Smooth muscle cell (in vitro differentiated cells): Measurements from ENCODE around the gene PSMD13. TPM values are rescaled to one million over a fixed set of nuclear protein-coding genes. Genes with fewer than 3 reads are reported as not detected.

ENCODE experiments used
- DNase-seq: peaks from one replicate; lab custom pipeline; 2025; ENCODE audit not compliant: unreplicated experiment; lab: John Stamatoyannopoulos, UW
- H2AFZ ChIP-seq: fragments of 200-600 bp; sonication (generic); 2 replicates; pipeline ENCODE4 v1.6.0; 2016; ENCODE audit warnings: antibody characterized with exemption, low read depth, mild to moderate bottlenecking
- H3F3A ChIP-seq: fragments of 200-600 bp; sonication (generic); 2 replicates; pipeline ENCODE4 v1.6.0; 2017; ENCODE audit warnings: antibody characterized with exemption, low read depth
- H3K27ac ChIP-seq: fragments of 200-600 bp; sonication (generic); 2 replicates; pipeline ENCODE4 v1.5.1; 2016; ENCODE audit warnings: low read depth, mild to moderate bottlenecking
- H3K27me3 ChIP-seq: fragments of 200-600 bp; sonication (generic); 2 replicates; pipeline ENCODE4 v1.6.1; 2016; ENCODE audit warnings: low read depth, mild to moderate bottlenecking
- H3K36me3 ChIP-seq: fragments of 200-600 bp; sonication (generic); 2 replicates; pipeline ENCODE4 v1.5.1; 2016; ENCODE audit warnings: low read depth
- H3K4me1 ChIP-seq: fragments of 200-600 bp; sonication (generic); 2 replicates; pipeline ENCODE4 v1.5.1; 2016; ENCODE audit warnings: low read depth
- H3K4me2 ChIP-seq: fragments of 200-600 bp; sonication (generic); 2 replicates; pipeline ENCODE4 v1.6.0; 2016; ENCODE audit warnings: mild to moderate bottlenecking
- H3K4me3 ChIP-seq: fragments of 200-600 bp; sonication (generic); 2 replicates; pipeline ENCODE4 v1.5.1; 2016; ENCODE audit warnings: mild to moderate bottlenecking
- H3K79me2 ChIP-seq: fragments of 200-600 bp; sonication (generic); 2 replicates; pipeline ENCODE4 v1.6.0; 2016; ENCODE audit warnings: low read depth, mild to moderate bottlenecking
- H3K9ac ChIP-seq: fragments of 200-600 bp; sonication (generic); 2 replicates; pipeline ENCODE4 v1.6.0; 2016; ENCODE audit warnings: low read depth
- H3K9me3 ChIP-seq: fragments of 200-600 bp; sonication (generic); replicated peaks from 2 replicates; pipeline ENCODE4 v1.5.1; 2016; ENCODE audit warnings: low read depth
- H4K20me1 ChIP-seq: fragments of 200-600 bp; sonication (generic); 2 replicates; pipeline ENCODE4 v1.6.0; 2016; ENCODE audit warnings: low read depth
- WGBS: methylation state at CpG from one replicate; pipeline ENCODE4 v1.1.7; 2016; ENCODE audit warnings: low lambda C conversion rate; 5-methylcytosine and 5-hydroxymethylcytosine counted together
- polyA plus RNA-seq: library from polyadenylated mRNA; unstranded; fragments of >200 nt; fragmentation: Nextera tagmentation; extraction: Ambion mirVana; gene quantifications from 2 replicates; pipeline ENCODE4 v1.2.1, GENCODE V29; 2016
- total RNA-seq: library from RNA; depleted of rRNA; stranded (reverse); fragments of >200 nt; gene quantifications from 2 replicates; pipeline ENCODE4 v1.2.3, GENCODE V29; 2014
- TF ChIP-seq, protein P1 (sequence below): fragments of 200-600 bp; sonication (generic); IDR thresholded peaks from 2 replicates; pipeline ENCODE4 v1.5.1; 2017; ENCODE audit warnings: borderline replicate concordance, mild to moderate bottlenecking, antibody characterized with exemption; ENCODE audit not compliant: insufficient read depth, poor library complexity, severe bottlenecking

PSMD13 gene
- total and polyA plus RNA-seq, 2 experiments from 2014 or later: 77.4 to 200 TPM

DNA sequence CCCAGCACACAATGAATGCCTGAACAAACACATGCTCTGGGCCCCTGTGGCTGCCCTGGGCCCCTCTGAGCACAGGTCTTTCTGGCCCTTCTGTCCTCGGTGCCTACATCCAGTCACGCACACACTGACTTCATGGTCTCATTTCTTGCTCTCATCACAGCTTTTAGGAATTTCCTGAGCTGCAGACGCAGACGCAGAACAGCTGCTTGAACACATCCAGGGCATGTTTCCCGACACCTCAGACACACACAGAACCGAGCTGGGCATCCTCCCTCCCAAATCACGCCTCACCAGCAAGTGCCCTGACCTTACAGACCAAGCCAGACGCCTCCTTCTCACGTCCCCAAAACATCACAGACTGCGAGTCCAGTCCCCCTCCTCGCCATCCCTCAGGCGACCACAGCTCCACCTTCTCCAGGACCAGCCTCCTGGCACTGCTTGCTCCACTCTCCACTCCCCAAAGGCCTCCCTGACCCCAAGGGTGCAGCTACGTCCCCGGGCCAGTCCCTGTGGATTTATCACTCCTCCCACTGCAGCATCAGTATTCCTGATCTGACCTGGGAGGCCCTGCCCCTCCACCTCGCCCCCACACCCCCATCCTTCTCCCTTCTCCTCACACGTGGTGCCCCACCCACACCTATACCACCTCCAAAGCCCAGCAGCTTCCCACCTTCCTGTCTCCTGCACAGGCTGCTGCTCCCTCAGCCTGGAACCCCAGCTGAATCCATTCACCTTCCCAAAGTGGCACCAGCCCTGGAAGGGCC is 13.6 kb upstream of the PSMD13 start:
- Histone ChIP-seq H3K9me3 (no peaks in the 10 kb centered on the region), H3K27me3 (no peaks in the 10 kb centered on the region), H3F3A (no peaks in the 10 kb centered on the region), H3K27ac (no peak overlapping the region), H3K9ac (no peak overlapping the region), H3K79me2 (peaks cover 4% of the 10 kb centered on the region), H4K20me1 (no peaks in the 10 kb centered on the region), H3K4me3 (no peak overlapping the region), H3K4me2 (no peak overlapping the region), H3K36me3 (no peaks in the 10 kb centered on the region), H3K4me1 (no peaks in the 10 kb centered on the region), H2AFZ (no peak overlapping the region)
- TF ChIP-seq, protein P1, sequence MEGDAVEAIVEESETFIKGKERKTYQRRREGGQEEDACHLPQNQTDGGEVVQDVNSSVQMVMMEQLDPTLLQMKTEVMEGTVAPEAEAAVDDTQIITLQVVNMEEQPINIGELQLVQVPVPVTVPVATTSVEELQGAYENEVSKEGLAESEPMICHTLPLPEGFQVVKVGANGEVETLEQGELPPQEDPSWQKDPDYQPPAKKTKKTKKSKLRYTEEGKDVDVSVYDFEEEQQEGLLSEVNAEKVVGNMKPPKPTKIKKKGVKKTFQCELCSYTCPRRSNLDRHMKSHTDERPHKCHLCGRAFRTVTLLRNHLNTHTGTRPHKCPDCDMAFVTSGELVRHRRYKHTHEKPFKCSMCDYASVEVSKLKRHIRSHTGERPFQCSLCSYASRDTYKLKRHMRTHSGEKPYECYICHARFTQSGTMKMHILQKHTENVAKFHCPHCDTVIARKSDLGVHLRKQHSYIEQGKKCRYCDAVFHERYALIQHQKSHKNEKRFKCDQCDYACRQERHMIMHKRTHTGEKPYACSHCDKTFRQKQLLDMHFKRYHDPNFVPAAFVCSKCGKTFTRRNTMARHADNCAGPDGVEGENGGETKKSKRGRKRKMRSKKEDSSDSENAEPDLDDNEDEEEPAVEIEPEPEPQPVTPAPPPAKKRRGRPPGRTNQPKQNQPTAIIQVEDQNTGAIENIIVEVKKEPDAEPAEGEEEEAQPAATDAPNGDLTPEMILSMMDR: no peak
- no peak for DNase-seq
- 89% methylated on average over 16 of the region's 16 CpGs for WGBS

DNA sequence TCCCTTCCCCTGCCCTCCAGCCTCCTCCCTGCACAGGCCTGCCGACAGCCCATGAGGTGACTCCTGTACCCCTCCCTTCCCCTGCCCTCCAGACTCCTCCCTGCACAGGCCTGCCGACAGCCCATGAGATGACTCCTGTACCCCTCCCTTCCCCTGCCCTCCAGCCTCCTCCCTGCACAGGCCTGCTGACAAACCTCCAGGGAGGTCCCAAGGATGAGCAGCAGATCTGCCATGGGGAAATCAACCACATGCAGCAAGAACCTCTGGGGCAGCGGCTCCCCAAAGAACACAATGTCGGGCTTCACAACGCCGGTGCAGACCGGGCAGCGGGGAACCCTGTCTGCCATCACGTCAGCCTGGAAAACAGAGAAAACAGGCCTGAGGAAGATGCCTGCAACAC is 12.9 kb upstream of the PSMD13 start:
- WGBS: 96% methylated on average over 7 of the region's 9 CpGs
- Histone ChIP-seq H3K4me3 (no peak overlapping the region), H3K27ac (no peak overlapping the region), H4K20me1 (no peaks in the 10 kb centered on the region), H3K79me2 (peaks cover 10% of the 10 kb centered on the region), H3K36me3 (no peaks in the 10 kb centered on the region), H2AFZ (no peak overlapping the region), H3K27me3 (no peaks in the 10 kb centered on the region), H3K4me2 (no peak overlapping the region), H3F3A (no peaks in the 10 kb centered on the region), H3K4me1 (no peaks in the 10 kb centered on the region), H3K9me3 (no peaks in the 10 kb centered on the region), H3K9ac (no peak overlapping the region)
- DNase-seq: no peak
- TF ChIP-seq, protein P1: no peak

DNA sequence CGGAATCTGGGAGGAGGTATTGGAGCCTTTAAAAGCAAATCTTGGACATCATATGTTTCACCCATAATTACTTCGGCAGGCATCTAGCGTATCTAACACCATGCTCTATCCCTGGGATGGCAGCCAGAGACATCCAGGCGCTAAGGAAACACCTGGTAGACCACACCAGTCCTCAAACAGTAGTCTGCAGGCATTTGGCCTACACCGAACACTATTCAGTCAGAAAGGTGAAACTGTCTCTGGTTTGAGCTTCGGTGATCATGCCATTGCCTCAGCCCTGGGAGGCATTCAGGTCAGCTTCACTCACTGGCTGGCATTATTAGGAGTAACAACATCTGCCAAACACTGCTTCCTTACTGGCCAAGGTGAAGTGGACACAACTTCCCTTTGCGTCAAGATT is 12.4 kb upstream of the PSMD13 start:
- Histone ChIP-seq H4K20me1 (no peaks in the 10 kb centered on the region), H3K36me3 (no peaks in the 10 kb centered on the region), H3K9me3 (no peaks in the 10 kb centered on the region), H3K27me3 (no peaks in the 10 kb centered on the region), H2AFZ (no peak overlapping the region), H3F3A (no peaks in the 10 kb centered on the region), H3K4me2 (no peak overlapping the region), H3K27ac (no peak overlapping the region), H3K4me1 (no peaks in the 10 kb centered on the region), H3K79me2 (peaks cover 10% of the 10 kb centered on the region), H3K4me3 (no peak overlapping the region), H3K9ac (no peak overlapping the region)
- DNase-seq: no peak
- WGBS: 97% methylated on average over 7 of the region's 7 CpGs
- TF ChIP-seq, protein P1: no peak

DNA sequence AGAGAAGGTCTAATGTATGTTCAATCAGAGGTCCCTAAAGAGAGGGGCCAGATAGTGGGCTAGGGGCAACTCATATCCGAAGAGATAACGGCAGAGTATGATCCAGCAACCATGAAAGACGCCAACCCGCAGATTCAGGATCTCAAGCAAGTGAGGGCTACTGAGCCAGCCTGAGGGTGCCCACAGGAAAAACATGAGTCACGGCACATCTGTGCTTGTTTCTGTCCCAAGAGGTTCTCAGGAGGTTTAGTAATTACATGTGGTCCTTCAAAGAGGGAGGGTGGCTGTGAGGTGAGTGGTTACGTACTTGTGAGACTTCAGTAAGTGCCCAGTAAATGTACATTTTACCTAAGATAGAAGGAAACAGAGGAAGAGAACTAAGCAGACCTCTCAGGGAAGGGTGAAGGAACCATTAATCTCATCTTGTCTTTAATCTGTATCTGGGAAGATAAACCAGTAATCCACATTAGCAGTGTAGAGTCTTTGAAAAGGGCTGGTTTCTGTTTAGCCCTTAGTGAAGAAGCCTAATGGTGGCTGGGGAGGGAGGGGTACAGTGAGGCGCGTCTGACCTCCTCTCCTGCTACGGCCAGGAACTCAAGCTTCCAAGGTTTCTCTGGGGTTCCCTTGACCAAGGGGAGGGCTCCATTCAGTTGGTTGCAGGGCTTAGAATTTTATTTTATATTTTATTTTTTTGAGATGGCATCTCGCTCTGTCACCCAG is 10.9 kb upstream of the PSMD13 start:
- no peak overlapping the region for H3K4me2 ChIP-seq
- no peaks in the 10 kb centered on the region for H3K36me3 ChIP-seq
- no peaks in the 10 kb centered on the region for H3K4me1 ChIP-seq
- no peaks in the 10 kb centered on the region for H4K20me1 ChIP-seq
- WGBS: 90% methylated on average over 10 of the region's 10 CpGs
- TF ChIP-seq, protein P1: no peak
- peaks cover 10% of the 10 kb centered on the region for H3K79me2 ChIP-seq
- H3K4me3 ChIP-seq: no peak overlapping the region
- no peak overlapping the region for H3K27ac ChIP-seq
- H2AFZ ChIP-seq: no peak overlapping the region
- H3K9me3 ChIP-seq: no peaks in the 10 kb centered on the region
- no peaks in the 10 kb centered on the region for H3K27me3 ChIP-seq
- H3K9ac ChIP-seq: no peak overlapping the region
- no peaks in the 10 kb centered on the region for H3F3A ChIP-seq
- DNase-seq: no peak
